H1 (cell line): Measurements from ENCODE around the gene MROH2A. TPM values are rescaled to one million over a fixed set of nuclear protein-coding genes. Genes with fewer than 3 reads are reported as not detected.

Source experiments
- CTCF ChIA-PET: fragments of 300-600 bp; sonication (Branson Sonifier 250); formaldehyde crosslinking; loops from one replicate; lab custom pipeline; 2021; ENCODE audit not compliant: partially characterized antibody; lab: Charles Lee
- POLR2A ChIA-PET: fragments of 300-600 bp; sonication (Branson Sonifier 250); formaldehyde crosslinking; loops from one replicate; lab custom pipeline; 2021; ENCODE audit warnings: inconsistent platforms; ENCODE audit not compliant: partially characterized antibody; lab: Charles Lee
- DNase-seq, 2 experiments: peaks; one replicate each; pipeline versions ENCODE4 v3.0.0 to v3.0.0-alpha.2; 2010 to 2022; ENCODE audit warnings: low spot score in 2 of 2, low read depth in 1 of 2, mixed read lengths in 1 of 2
- FAIRE-seq: peaks from 2 replicates; lab custom pipeline; 2011; peaks lifted over from hg19 to GRCh38; lab: Jason Lieb, UNC
- H2AFZ ChIP-seq: 2 replicates; pipeline ENCODE4 v1.8.1; 2012; ENCODE audit warnings: low read length, inconsistent platforms
- H2AK5ac ChIP-seq: 2 replicates; pipeline ENCODE4 v1.6.1; 2013; ENCODE audit warnings: low read depth, low read length
- H2BK120ac ChIP-seq: replicated peaks from 2 replicates; pipeline ENCODE3; 2013; ENCODE audit warnings: low read depth, low read length, inconsistent platforms
- H2BK12ac ChIP-seq: 2 replicates; pipeline ENCODE4 v1.6.1; 2013; ENCODE audit warnings: low read depth, low read length
- H2BK15ac ChIP-seq: 2 replicates; pipeline ENCODE4 v1.6.1; 2013; ENCODE audit warnings: low read length
- H2BK20ac ChIP-seq: 2 replicates; pipeline ENCODE4 v1.6.1; 2013; ENCODE audit warnings: low read length
- H2BK5ac ChIP-seq: 2 replicates; pipeline ENCODE4 v1.6.1; 2013; ENCODE audit warnings: low read depth, low read length
- H3K14ac ChIP-seq: 2 replicates; pipeline ENCODE4 v1.6.1; 2013; ENCODE audit warnings: inconsistent platforms; ENCODE audit not compliant: insufficient read length
- H3K18ac ChIP-seq: 2 replicates; pipeline ENCODE4 v1.6.1; 2013; ENCODE audit warnings: low read length; ENCODE audit errors: extremely low read depth
- H3K23ac ChIP-seq: 2 replicates; pipeline ENCODE4 v1.6.1; 2013; ENCODE audit warnings: inconsistent platforms; ENCODE audit not compliant: insufficient read length
- H3K23me2 ChIP-seq: 2 replicates; pipeline ENCODE4 v1.6.1; 2013; ENCODE audit warnings: low read depth, low read length
- H3K27ac ChIP-seq: 2 replicates; pipeline ENCODE4 v1.6.1; 2011; ENCODE audit warnings: low read depth, low read length, inconsistent platforms
- H3K27me3 ChIP-seq, 4 experiments: replicated peaks in 1 of 4; 1 replicate in 1 of 4; 2 replicates in 3 of 4; pipeline versions ENCODE4 v1.6.1 to v1.8.1; 2011 to 2013; ENCODE audit warnings: low read length in 3 of 4, mild to moderate bottlenecking in 3 of 4, inconsistent platforms in 2 of 4, mixed read lengths in 2 of 4, moderate library complexity in 1 of 4; ENCODE audit not compliant: control insufficient read depth in 3 of 4, insufficient read depth in 3 of 4; ENCODE audit errors: extremely low read depth in 1 of 4
- H3K36me3 ChIP-seq, 4 experiments: 2 replicates each; pipeline versions ENCODE4 v1.6.1 to v1.8.1; 2011 to 2013; ENCODE audit warnings: mild to moderate bottlenecking in 4 of 4, low read length in 3 of 4, moderate library complexity in 2 of 4, control low read depth in 1 of 4, inconsistent platforms in 1 of 4; ENCODE audit not compliant: insufficient read depth in 4 of 4, control insufficient read depth in 2 of 4
- H3K4ac ChIP-seq: replicated peaks from 2 replicates; pipeline ENCODE3; 2013; ENCODE audit warnings: low read length, low read depth, mixed read lengths, inconsistent platforms; ENCODE audit not compliant: insufficient read length
- H3K4me1 ChIP-seq, 4 experiments: replicated peaks in 1 of 4; 1 replicate in 1 of 4; 2 replicates in 3 of 4; pipeline versions ENCODE4 v1.6.1 to v1.8.1; 2011 to 2013; ENCODE audit warnings: low read length in 3 of 4, inconsistent platforms in 2 of 4, mixed read lengths in 1 of 4; ENCODE audit not compliant: insufficient read depth in 4 of 4, control insufficient read depth in 3 of 4
- H3K4me2 ChIP-seq, 2 experiments: 2 replicates each; pipeline versions ENCODE4 v1.6.1 to v1.8.1; 2011 to 2013; ENCODE audit warnings: low read depth in 2 of 2, low read length in 2 of 2, control low read depth in 1 of 2, inconsistent platforms in 1 of 2, mild to moderate bottlenecking in 1 of 2; ENCODE audit not compliant: insufficient read depth in 1 of 2
- H3K4me3 ChIP-seq, 4 experiments: fragments of 200-600, 300-600 bp in 1 of 4; sonication (generic), shearing (Covaris generic), sonication (Bioruptor Twin) in 1 of 4; 2 replicates each; pipeline versions ENCODE4 v1.5.1 to v1.8.1; 2011 to 2016; ENCODE audit warnings: low read length in 4 of 4, low read depth in 3 of 4, control low read depth in 2 of 4, inconsistent platforms in 2 of 4, mild to moderate bottlenecking in 2 of 4, mixed read lengths in 1 of 4, moderate library complexity in 1 of 4; ENCODE audit not compliant: insufficient read depth in 2 of 4; ENCODE audit errors: extremely low read depth in 1 of 4
- H3K56ac ChIP-seq: replicated peaks from 2 replicates; pipeline ENCODE3; 2013; ENCODE audit warnings: low read depth, mild to moderate bottlenecking, mixed read lengths, low read length, inconsistent platforms; ENCODE audit not compliant: insufficient read length
- H3K79me1 ChIP-seq: 2 replicates; pipeline ENCODE4 v1.6.1; 2013; ENCODE audit warnings: low read depth, low read length, control low read depth
- H3K79me2 ChIP-seq, 2 experiments: 2 replicates each; pipeline versions ENCODE4 v1.6.1 to v1.8.1; 2012 to 2013; ENCODE audit warnings: low read length in 2 of 2, mild to moderate bottlenecking in 2 of 2, inconsistent platforms in 1 of 2; ENCODE audit not compliant: insufficient read depth in 2 of 2, control insufficient read depth in 1 of 2
- H3K9ac ChIP-seq, 4 experiments: replicated peaks in 1 of 4; 1 replicate in 1 of 4; 2 replicates in 3 of 4; pipeline versions ENCODE4 v1.6.1 to v1.8.1; 2011 to 2013; ENCODE audit warnings: low read depth in 3 of 4, low read length in 3 of 4, control low read depth in 2 of 4, mild to moderate bottlenecking in 2 of 4, moderate library complexity in 2 of 4, inconsistent platforms in 1 of 4; ENCODE audit errors: extremely low read depth in 1 of 4
- H3K9me3 ChIP-seq, 2 experiments: 2 replicates each; pipeline versions ENCODE4 v1.6.1 to v1.8.1; 2012 to 2013; ENCODE audit warnings: mild to moderate bottlenecking in 2 of 2, moderate library complexity in 2 of 2, control low read depth in 1 of 2, inconsistent platforms in 1 of 2, low read depth in 1 of 2, low read length in 1 of 2, mixed read lengths in 1 of 2; ENCODE audit not compliant: insufficient read depth in 2 of 2
- H4K20me1 ChIP-seq, 2 experiments: replicated peaks in 1 of 2; 2 replicates each; pipeline versions ENCODE3 to v1.8.1; 2011 to 2013; ENCODE audit warnings: inconsistent platforms in 2 of 2, low read length in 2 of 2, mild to moderate bottlenecking in 1 of 2; ENCODE audit not compliant: insufficient read depth in 2 of 2, control insufficient read depth in 1 of 2
- H4K5ac ChIP-seq: 2 replicates; pipeline ENCODE4 v1.6.1; 2013; ENCODE audit warnings: low read length, low read depth, mixed read lengths, inconsistent platforms; ENCODE audit not compliant: insufficient read length
- H4K8ac ChIP-seq: 2 replicates; pipeline ENCODE4 v1.8.0; 2013; ENCODE audit warnings: mild to moderate bottlenecking, moderate library complexity, low read length, inconsistent platforms; ENCODE audit not compliant: insufficient read depth; ENCODE audit errors: extremely low read depth
- H4K91ac ChIP-seq: replicated peaks from 2 replicates; pipeline ENCODE3; 2013; ENCODE audit warnings: low read length, mixed read lengths, inconsistent platforms; ENCODE audit not compliant: insufficient read length
- EP300 ChIP-seq, 2 experiments: IDR thresholded peaks; 1 replicate in 1 of 2; 2 replicates in 1 of 2; pipeline ENCODE4 v1.6.1; 2011 to 2012; ENCODE audit warnings: low read depth in 2 of 2, low read length in 2 of 2, mild to moderate bottlenecking in 2 of 2, borderline replicate concordance in 1 of 2, inconsistent platforms in 1 of 2, moderate library complexity in 1 of 2
- GABPA ChIP-seq: IDR thresholded peaks from 2 replicates; pipeline ENCODE4 v1.6.1; 2011; ENCODE audit warnings: mild to moderate bottlenecking, low read length, moderate library complexity, borderline replicate concordance; ENCODE audit not compliant: insufficient read depth
- SIN3A ChIP-seq, 2 experiments: IDR thresholded peaks in 1 of 2; conservative IDR thresholded peaks in 1 of 2; 2 replicates each; pipeline ENCODE4 v1.6.1; 2011 to 2012; ENCODE audit warnings: low read length in 2 of 2, improper control_type of control experiment in 1 of 2, low read depth in 1 of 2, mild to moderate bottlenecking in 1 of 2
- WGBS, 2 experiments: shearing (Covaris generic) in 1 of 2; methylation state at CpG; one replicate each; pipeline versions ENCODE4 v1.1.6 to v1.1.7; 2013 to 2015; ENCODE audit warnings: low lambda C conversion rate in 2 of 2, mixed read lengths in 2 of 2, inconsistent platforms in 1 of 2, low coverage in 1 of 2, missing lambda C conversion rate in 1 of 2; ENCODE audit not compliant: insufficient replicate concordance in 2 of 2, insufficient coverage in 1 of 2, insufficient read length in 1 of 2; ENCODE audit errors: extremely low coverage in 1 of 2, missing lambda C conversion rate in 1 of 2; 5-methylcytosine and 5-hydroxymethylcytosine counted together
- polyA plus RNA-seq, 7 experiments: library from polyadenylated mRNA; depleted of rRNA in 3 of 7; stranded (reverse) in 5 of 7; unstranded in 2 of 7; fragments of >200 nt in 5 of 7; fragments of 200-250 nt in 2 of 7; gene quantifications; 1 replicate in 5 of 7; 2 replicates in 1 of 7; 4 replicates in 1 of 7; pipeline versions ENCODE4 v1.2.1 to v1.2.3, GENCODE V29; 2011 to 2013; ENCODE audit warnings: missing spikeins in 2 of 7, mixed read lengths in 2 of 7
- total RNA-seq: library from RNA; stranded (reverse); fragmentation: NEBNext Ultra II Directional; extraction: Animal tissue kit (Norgen Biotek cat#: 25700); gene quantifications from 2 replicates; pipeline ENCODE4 v1.2.1, GENCODE V29; 2021

The MROH2A gene
- total and polyA plus RNA-seq, 2 of the 8 experiments (the other 6 are each of a cell fraction or from before 2014, with no cell fraction given), result not detected

DNA sequence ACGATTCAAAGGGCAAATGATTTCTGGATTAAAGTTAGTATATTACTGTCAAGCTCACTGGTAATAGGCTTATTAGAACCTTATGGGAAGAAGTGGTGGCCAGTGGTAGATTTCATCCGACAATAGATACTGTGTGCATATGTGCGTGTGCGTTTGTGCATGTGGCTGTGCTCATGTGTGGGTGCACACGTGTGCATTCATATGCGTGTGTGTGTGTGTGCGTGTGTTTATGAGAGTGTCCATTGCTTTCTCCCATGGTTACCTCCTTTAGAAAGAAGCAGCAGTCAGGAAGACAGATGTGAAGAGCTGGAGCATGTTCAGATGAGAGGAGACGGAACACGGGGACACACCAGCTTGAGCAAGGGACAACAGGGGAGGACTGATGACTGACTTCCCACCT lies 8.9 kb upstream of the MROH2A start:
- no peaks in the 10 kb centered on the region; a peak in 1 of 7 replicates for H3K4me1 ChIP-seq
- H3K27me3 ChIP-seq, result no peaks in the 10 kb centered on the region
- no peak overlapping the region for H3K14ac ChIP-seq
- H3K4me3 ChIP-seq, result no peak overlapping the region
- peak overlapping the region; percentile 17 for H4K91ac ChIP-seq
- H2AFZ ChIP-seq, result no peak overlapping the region
- no peak overlapping the region for H2BK12ac ChIP-seq
- H2BK120ac ChIP-seq, result no peak overlapping the region
- peaks cover 3 to 4% of the 10 kb centered on the region in 2 experiments; a peak in 1 of 4 replicates for H3K9me3 ChIP-seq
- H3K9ac ChIP-seq, result no peak overlapping the region
- no peak overlapping the region for H3K18ac ChIP-seq
- peak overlapping the region; percentile 63; the same call in 1 of the 2 replicates for H2BK5ac ChIP-seq
- no peak overlapping the region for H4K5ac ChIP-seq
- ChIA-PET CTCF (interaction anchor here (0.6 to 1.1 kb wide), 2 partner anchors 27 to 29 kb away, joined by 3 to 5 read pairs; no protein-coding TSS in a partner anchor), POLR2A (no interaction called here)
- H2BK20ac ChIP-seq, result 0 out of 2 replicates have a peak overlapping the region, but pooled peaks have one; percentile 56
- no peaks in the 10 kb centered on the region for H3K36me3 ChIP-seq
- H3K56ac ChIP-seq, result no peak overlapping the region
- no peaks in the 10 kb centered on the region for H4K20me1 ChIP-seq
- no peak overlapping the region for H3K4ac ChIP-seq
- H4K8ac ChIP-seq, result no peak overlapping the region
- no peak overlapping the region for H3K4me2 ChIP-seq
- peaks cover 2% of the 10 kb centered on the region; the same call in 1 of the 2 replicates for H3K23me2 ChIP-seq
- WGBS, 2 experiments, result 94% methylated on average over 9 of the region's 9 CpGs; no CpG with 5 or more reads in 1 of the 2 experiments
- H3K79me2 ChIP-seq, result no peaks in the 10 kb centered on the region
- no peak overlapping the region for H3K23ac ChIP-seq
- H3K27ac ChIP-seq, result no peak overlapping the region
- DNase-seq (no peak), FAIRE-seq (no peak)
- no peak overlapping the region for H2AK5ac ChIP-seq
- H2BK15ac ChIP-seq, result no peak overlapping the region
- H3K79me1 ChIP-seq, result no peaks in the 10 kb centered on the region
- TF ChIP-seq GABPA, result no peak
- no peak for TF ChIP-seq SIN3A (conservative IDR thresholded peaks at IDR 0.05 in 1 of 2, IDR thresholded peaks at IDR 0.05 in 1 of 2; ENCODE audit: low read depth in 1 of 2, low read length in 2 of 2)
- TF ChIP-seq EP300 (IDR thresholded peaks at IDR 0.05; ENCODE audit: borderline replicate concordance in 1 of 2, low read depth in 2 of 2, low read length in 2 of 2), result no peak
